Limb (tissue), 2 donors: ENCODE results near the gene COASY.
"Not testable (repeated sequence)": the region's sequence is repeated elsewhere in the genome, so short reads cannot be mapped to it uniquely, and the experiment has no call there.

Source experiments
- DNase-seq, 2 donors: peaks; one replicate each; pipeline ENCODE4 v3.0.0-alpha.2; 2016; ENCODE audit errors: extremely low spot score in 2 of 2

COASY gene

GRCh38 chr17:42531455-42532354 is 30.2 kb upstream of the COASY start:
- peak; percentile 64 to 73 for DNase-seq

GRCh38 chr17:42535155-42536047 is 26.5 kb upstream of the COASY start:
- no peak for DNase-seq

GRCh38 chr17:42536048-42536371 is 25.9 kb upstream of the COASY start, which contains the start of gene NAGLU:
TSS of gene NAGLU (plus strand) at chr17:42536241. CDS start at chr17:42536273, 32 bp downstream.
- peak; percentile 91 to 96 for DNase-seq

- DNase-seq = peak; percentile 76 to 85
Observed at GRCh38 chr17:42536372-42537155, 25.4 kb upstream of the COASY start.

- DNase-seq = no peak
Observed at GRCh38 chr17:42537156-42537805, 24.7 kb upstream of the COASY start.

- no peak for DNase-seq
Observed at GRCh38 chr17:42537826-42538451, 24.0 kb upstream of the COASY start.

GRCh38 chr17:42538482-42538881 is 23.5 kb upstream of the COASY start:
- DNase-seq = no peak

- DNase-seq = not testable (repeated sequence)
Observed at GRCh38 chr17:42540558-42540957, 21.4 kb upstream of the COASY start.

GRCh38 chr17:42541041-42541833 is 20.7 kb upstream of the COASY start:
- no peak for DNase-seq

- DNase-seq = no peak
Observed at GRCh38 chr17:42543190-42544079, 18.5 kb upstream of the COASY start.

GRCh38 chr17:42544874-42545283 is 17.1 kb upstream of the COASY start:
- DNase-seq = no peak

GRCh38 chr17:42545755-42546505 is 16.0 kb upstream of the COASY start:
- not testable (repeated sequence) for DNase-seq

GRCh38 chr17:42547001-42547461 is 14.9 kb upstream of the COASY start:
- DNase-seq = peak in 1 of 2 donors; percentile 30

GRCh38 chr17:42547698-42548069 is 14.3 kb upstream of the COASY start:
- DNase-seq = no peak

GRCh38 chr17:42548070-42548837 is 13.7 kb upstream of the COASY start:
- DNase-seq = peak in 1 of 2 donors; percentile 84

GRCh38 chr17:42548993-42549755 is 12.8 kb upstream of the COASY start:
- DNase-seq = no peak
